ENCODE measurements around the gene SOS1. TPM values are rescaled to one million over a fixed set of nuclear protein-coding genes. Genes with fewer than 3 reads are reported as not detected.

The SOS1 gene
- total RNA-seq, 2 donors from 2014 or later, result 35.0 to 54.1 TPM

DNA sequence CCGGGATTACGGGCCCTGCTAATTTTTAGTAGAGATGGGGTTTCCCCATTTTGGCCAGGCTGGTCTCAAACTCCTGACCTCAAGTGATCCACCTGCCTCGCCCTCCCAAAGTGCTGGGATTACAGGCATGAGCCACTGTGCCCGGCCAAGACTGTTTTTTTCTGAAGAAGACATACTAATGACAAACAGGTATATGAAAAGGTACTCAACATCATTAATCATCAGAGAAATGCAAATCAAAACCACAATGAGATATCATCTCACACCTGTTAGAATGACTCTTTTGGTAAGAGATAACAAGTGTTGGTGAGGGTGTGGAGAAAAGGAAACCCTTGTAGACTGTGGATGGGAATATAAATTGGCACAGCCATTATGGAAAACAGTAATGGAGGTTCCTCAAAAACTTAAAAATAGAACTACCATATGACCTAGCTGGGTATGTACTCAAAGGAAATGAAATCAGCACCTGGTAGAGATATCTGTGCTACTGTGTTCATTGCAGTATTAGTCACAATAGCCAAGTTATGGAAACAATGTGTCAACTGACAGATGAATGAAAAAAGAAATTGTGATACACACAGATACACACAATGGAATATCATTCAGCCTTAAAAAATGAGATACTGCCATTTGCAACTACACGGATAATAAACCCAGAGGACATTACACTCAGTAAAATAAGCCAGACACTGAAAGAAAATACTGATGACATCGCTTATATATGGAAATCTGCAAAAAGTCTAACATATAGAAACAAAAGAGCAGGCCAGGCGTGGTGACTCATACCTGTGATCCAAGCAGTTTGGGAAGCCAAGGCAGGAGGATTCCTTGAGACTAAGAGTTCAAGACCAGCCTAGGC, 20.8 kb downstream of the SOS1 start:
- Histone ChIP-seq H3K4me3 (no peak overlapping the region), H3K27ac (no peak overlapping the region), H3K9me3 (no peaks in the 10 kb centered on the region), H3K36me3 (no peaks in the 10 kb centered on the region), H3K4me1 (replicated peaks) (no peaks in the 10 kb centered on the region), H3K27me3 (replicated peaks; ENCODE audit: insufficient read depth) (no peaks in the 10 kb centered on the region)
- TF ChIP-seq, protein P1, sequence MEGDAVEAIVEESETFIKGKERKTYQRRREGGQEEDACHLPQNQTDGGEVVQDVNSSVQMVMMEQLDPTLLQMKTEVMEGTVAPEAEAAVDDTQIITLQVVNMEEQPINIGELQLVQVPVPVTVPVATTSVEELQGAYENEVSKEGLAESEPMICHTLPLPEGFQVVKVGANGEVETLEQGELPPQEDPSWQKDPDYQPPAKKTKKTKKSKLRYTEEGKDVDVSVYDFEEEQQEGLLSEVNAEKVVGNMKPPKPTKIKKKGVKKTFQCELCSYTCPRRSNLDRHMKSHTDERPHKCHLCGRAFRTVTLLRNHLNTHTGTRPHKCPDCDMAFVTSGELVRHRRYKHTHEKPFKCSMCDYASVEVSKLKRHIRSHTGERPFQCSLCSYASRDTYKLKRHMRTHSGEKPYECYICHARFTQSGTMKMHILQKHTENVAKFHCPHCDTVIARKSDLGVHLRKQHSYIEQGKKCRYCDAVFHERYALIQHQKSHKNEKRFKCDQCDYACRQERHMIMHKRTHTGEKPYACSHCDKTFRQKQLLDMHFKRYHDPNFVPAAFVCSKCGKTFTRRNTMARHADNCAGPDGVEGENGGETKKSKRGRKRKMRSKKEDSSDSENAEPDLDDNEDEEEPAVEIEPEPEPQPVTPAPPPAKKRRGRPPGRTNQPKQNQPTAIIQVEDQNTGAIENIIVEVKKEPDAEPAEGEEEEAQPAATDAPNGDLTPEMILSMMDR (IDR thresholded peaks at IDR 0.05), result no peak
- TF ChIP-seq POLR2A (IDR thresholded peaks at IDR 0.05) (no peak), POLR2AphosphoS5 (IDR thresholded peaks at IDR 0.05) (no peak)
- no peak for DNase-seq (ENCODE audit: low spot score)
- 90% methylated on average over 7 of the region's 7 CpGs for WGBS
- intact Hi-C loops (cut with DNase I), result no loop called here

DNA sequence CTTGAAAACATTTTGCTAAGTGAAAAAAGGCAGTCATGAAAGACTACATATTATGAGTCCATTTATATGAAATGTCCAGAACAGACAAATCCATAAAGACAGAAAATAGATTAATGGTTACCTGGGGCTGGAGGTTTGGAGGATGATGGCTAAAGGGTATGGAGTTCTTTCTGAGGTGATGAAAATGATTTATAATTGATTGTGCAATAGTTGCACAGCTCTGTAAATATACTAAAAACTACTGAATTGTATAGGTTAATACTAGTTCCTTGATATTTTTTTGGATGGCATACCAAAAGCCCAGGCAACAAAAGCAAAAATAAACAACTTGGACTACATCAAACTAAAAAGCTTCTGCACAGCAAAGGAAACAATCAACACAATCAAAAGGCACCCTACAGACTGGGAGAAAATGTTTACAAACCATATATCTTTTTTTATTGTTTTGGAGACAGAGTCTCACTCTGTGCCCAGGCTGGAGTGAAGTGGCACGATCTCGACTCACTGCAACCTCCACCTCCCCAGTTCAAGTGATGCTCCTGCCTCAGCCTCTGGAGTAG, 21.5 kb downstream of the SOS1 start:
- Histone ChIP-seq H3K9me3 (no peaks in the 10 kb centered on the region), H3K4me1 (replicated peaks) (no peaks in the 10 kb centered on the region), H3K27ac (no peak overlapping the region), H3K36me3 (no peaks in the 10 kb centered on the region), H3K4me3 (no peak overlapping the region), H3K27me3 (replicated peaks; ENCODE audit: insufficient read depth) (no peaks in the 10 kb centered on the region)
- TF ChIP-seq POLR2A (IDR thresholded peaks at IDR 0.05) (no peak), POLR2AphosphoS5 (IDR thresholded peaks at IDR 0.05) (no peak)
- DNase-seq (ENCODE audit: low spot score), result no peak
- 51% methylated on average over 2 of the region's 2 CpGs for WGBS
- intact Hi-C loops (cut with DNase I), result no loop called here

DNA sequence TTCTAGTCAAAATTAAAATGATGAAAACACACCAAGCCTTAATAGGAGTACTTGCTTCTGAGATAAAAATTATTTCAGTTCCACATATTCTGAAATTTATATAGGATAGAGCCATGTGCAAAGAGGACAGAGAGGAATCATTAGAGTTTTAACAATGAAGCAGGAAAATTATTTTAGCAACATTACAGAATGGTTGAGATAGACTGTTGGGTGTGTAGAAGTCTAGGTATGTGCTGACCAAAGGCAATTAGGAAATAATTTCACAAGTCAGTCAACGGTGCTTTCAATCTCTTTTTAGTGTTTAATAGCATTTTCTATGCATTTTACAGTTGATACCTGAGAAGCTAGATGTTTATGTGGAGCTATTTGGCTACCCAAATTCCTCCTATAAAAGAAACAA, 25.2 kb downstream of the SOS1 start:
- TF ChIP-seq, protein P1 (IDR thresholded peaks at IDR 0.05), result no peak
- TF ChIP-seq POLR2AphosphoS5 (IDR thresholded peaks at IDR 0.05), result no peak
- DNase-seq (ENCODE audit: low spot score), result no peak
- Histone ChIP-seq H3K36me3 (no peaks in the 10 kb centered on the region), H3K4me3 (no peak overlapping the region), H3K9me3 (no peaks in the 10 kb centered on the region), H3K27ac (no peak overlapping the region), H3K27me3 (replicated peaks; ENCODE audit: insufficient read depth) (no peaks in the 10 kb centered on the region), H3K4me1 (replicated peaks) (no peaks in the 10 kb centered on the region)
- intact Hi-C loops (cut with DNase I), result no loop called here
- 43% methylated on average over 1 of the region's 1 CpG for WGBS

DNA sequence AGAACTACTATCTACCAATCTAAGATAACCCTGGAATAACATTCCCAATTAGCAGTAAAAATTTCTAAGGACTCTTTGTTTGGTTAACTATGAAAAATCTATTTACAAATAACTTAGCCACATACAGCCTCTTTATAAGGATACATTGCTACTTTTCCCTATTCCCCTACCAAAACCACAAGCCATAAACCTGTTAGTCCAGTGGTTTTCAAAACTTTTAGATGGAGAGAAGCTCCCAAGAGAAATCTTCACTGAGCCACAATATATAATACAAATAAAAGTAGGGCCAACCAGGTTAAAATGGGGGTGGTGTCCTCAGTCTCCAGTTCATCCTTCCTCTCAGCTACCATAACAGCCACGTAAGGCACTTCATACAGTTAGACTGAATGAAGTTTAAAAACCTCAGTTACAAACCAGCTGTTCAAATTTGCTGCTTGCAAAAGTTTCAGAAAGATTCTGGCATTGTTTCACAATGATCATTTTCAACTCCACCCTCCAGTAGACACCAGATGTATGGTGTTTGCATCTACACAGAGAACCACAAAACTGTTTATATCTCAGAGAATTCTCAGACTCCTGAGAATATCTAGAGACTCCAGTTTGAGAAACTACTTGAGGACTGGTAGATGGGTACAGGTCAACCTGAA, 26.0 kb downstream of the SOS1 start:
- TF ChIP-seq POLR2AphosphoS5 (IDR thresholded peaks at IDR 0.05) (no peak), POLR2A (IDR thresholded peaks at IDR 0.05) (no peak)
- TF ChIP-seq, protein P1 (IDR thresholded peaks at IDR 0.05), result no peak
- H3K27ac ChIP-seq, result no peak overlapping the region
- no peak for DNase-seq (ENCODE audit: low spot score)
- intact Hi-C loops (cut with DNase I), result no loop called here
- no peaks in the 10 kb centered on the region for H3K9me3 ChIP-seq
- no peaks in the 10 kb centered on the region for H3K36me3 ChIP-seq
- 38% methylated on average over 1 of the region's 1 CpG for whole genome bisulfite sequencing
- H3K4me3 ChIP-seq, result no peak overlapping the region
- H3K4me1 ChIP-seq (replicated peaks), result no peaks in the 10 kb centered on the region
- no peaks in the 10 kb centered on the region for H3K27me3 ChIP-seq (replicated peaks; ENCODE audit: insufficient read depth)

DNA sequence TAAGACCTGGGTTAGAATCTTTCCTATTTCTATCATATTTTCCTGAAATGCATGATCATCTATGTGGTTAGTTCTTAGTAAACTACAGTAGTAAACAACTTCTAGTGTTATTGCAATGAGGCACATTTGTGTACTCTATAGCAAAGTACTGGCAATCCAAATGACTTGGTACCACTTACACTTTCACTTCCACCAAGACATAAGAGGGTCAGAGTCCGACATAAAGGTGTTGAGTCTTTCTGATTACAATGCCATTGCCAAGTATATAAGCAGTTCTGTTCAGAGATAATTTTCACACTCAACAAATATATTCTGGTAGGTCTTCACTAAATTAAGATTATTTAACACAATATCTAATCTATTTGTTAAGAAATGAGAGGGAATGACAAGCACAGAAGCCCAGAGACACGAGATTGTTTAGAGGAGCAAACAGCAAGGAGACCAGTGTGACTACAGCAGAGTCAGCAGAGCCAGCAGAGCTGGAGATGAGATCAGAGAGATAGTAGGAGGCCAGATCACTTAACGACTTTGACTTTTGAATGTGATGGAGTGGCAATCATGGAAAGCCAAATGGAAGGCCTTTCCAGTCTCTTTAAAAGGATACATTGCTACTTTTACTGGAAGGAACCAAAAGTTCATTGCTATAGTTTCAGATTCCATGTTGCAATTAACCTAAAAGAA, 27.5 kb downstream of the SOS1 start:
- H3K27ac ChIP-seq, result no peak overlapping the region
- DNase-seq (ENCODE audit: low spot score), result no peak
- intact Hi-C loops (cut with DNase I), result no loop called here
- H3K36me3 ChIP-seq, result no peaks in the 10 kb centered on the region
- no peak overlapping the region for H3K4me3 ChIP-seq
- no peaks in the 10 kb centered on the region for H3K9me3 ChIP-seq
- 61% methylated on average over 3 of the region's 3 CpGs for WGBS
- TF ChIP-seq, protein P1 (IDR thresholded peaks at IDR 0.05), result no peak
- TF ChIP-seq POLR2A (IDR thresholded peaks at IDR 0.05) (no peak), POLR2AphosphoS5 (IDR thresholded peaks at IDR 0.05) (no peak)
- no peaks in the 10 kb centered on the region for H3K4me1 ChIP-seq (replicated peaks)
- no peaks in the 10 kb centered on the region for H3K27me3 ChIP-seq (replicated peaks; ENCODE audit: insufficient read depth)

Data from prostate gland (tissue), 2 donors.